ENCODE data around the gene NWD2.
"Not testable (repeated sequence)": the region's sequence is repeated elsewhere in the genome, so short reads cannot be mapped to it uniquely, and the experiment has no call there.

The NWD2 gene, protein sequence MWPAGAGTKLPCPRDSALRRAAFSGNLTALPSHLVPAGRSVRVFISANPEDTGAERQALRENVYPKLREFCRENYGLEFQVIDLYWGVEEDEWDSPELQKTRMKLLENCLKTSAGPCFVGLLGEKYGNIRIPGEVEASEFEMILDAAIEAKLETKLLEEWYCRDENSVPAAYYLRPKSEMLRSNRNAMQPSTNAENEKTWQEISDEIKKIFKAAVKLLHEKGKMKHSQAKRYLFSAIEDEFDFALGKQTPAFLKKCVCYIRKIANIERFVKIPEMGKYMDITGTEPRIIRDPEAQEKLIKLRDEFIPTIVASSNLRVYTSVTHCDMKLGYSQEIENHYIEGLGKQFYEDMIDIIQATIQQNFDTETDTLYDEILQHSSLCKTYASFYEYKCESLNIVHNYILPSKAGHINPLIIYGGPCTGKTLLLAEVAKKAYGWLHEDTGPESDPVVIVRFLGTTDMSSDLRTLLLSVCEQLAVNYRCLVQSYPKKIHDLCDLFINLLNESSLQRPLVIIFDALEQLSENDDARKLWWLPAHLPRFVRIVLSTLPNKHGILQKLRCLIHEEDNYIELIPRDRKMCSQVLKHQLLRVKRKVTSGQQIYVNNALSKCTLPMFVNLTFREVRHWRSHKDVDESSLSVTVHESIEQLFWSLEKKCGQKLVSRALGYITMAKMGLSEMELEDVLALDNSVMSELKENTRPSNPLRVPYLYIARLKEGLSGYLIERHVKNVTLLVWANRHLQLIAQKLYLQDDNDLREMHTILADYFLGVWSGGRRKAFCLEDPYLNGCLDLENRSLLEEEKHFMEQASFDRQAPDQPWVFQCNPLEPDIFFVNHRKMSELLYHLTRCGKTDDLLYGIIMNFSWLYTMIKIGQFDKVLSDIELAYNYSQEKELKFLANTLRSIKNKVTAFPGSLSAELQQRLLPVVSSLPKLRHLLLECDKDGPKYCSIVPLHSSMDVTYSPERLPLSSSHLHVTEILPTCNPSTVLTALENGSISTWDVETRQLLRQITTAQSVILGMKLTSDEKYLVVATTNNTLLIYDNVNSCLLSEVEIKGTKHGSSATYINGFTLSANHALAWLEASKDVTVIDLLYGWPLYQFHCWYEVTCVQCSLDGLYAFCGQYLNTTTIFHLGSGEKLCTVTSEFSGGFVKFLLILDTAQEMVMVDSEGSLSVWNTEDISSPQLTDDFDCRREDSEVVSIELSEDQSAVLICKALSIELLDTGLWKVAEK (N-terminal part only)

GRCh38 chr4:37244583-37245390 is at the start of gene NWD2:
TSS of gene NWD2 (plus strand) at chr4:37244743. CDS start at chr4:37245068, 325 bp downstream.
- DNase-seq (ENCODE audit: low read depth) = no peak

DNA sequence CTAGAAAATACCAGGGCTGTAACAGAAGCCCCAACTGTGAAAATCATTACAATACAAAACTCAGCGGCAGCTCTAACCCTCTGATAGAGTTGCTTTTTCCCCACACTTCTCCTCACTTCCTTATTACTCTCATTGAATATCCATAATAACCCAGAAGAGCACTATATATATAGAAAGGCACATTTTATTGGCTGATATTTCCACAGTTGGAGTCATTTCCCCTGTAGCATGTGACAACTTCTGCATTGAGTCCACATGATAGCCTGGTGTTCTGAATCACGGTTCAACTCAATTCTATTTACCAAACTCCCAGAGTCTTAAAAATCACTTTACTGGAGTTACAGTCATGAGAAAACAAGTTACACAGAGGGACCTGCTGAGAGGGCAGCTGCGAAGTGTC is 46.6 kb upstream of the NWD2 start:
- DNase-seq (ENCODE audit: low read depth) = no peak

DNA sequence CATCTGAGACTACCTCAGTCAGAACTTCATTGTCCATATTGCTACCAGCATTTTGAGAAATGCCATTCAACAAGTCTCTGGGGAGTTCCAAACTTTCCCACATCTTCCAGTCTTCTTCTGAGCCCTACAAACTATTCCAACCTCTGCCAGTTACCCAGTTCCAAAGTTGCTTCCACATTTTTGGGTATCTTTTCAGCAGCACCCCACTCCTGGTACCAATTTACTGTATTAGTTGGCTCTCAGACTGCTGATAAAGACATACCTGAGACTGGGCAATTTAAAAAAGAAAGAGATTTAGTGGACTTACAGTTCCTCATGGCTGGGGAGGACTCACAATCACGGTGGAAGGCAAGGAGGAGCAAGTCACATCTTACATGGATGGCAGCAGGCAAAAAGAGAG is 39.8 kb upstream of the NWD2 start:
- not testable (repeated sequence) for DNase-seq (ENCODE audit: low read depth)

GRCh38 chr4:37216209-37216608 is 28.3 kb upstream of the NWD2 start:
- no peak for DNase-seq (ENCODE audit: low read depth)

DNA sequence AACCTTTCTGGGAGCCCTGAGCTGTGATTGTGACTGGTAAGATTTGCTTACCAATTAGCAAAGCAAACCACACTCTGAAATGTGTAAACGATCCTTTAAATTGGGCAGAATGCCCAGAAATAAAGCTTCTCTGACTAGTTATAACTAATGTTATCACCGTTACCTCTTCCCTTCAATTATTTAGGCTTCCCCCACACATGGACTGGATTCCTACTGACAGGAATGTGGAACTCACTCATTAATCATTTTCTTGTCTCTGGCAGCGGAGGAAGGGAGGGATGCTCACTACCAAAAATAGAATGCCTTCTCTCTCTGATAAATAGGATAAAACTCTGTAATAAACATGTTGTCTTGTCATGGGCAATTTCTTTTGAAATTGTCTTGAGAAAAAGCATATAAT is 25.3 kb upstream of the NWD2 start:
- no peak for DNase-seq (ENCODE audit: low read depth)

DNA sequence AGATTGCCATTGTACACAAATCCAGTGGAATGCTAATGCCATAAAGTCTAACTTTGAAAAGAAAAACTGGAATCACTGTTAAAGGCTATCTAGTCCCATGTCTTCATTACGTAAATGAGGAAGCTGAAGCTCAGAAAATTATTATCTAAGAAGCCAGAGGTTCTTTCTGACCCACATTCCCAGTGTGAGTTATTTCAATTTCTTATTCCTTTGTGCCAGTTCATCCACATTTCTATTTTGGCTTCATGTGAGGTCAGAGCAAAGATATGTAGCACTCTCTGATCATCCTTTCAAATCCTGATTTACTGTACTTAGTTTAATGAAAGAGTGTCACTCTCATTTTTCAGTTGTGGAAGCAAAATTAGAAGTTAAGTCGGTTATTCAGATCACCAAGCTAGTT is 24.6 kb upstream of the NWD2 start:
- DNase-seq (ENCODE audit: low read depth) = no peak

- DNase-seq (ENCODE audit: low read depth) = no peak
Measured at GRCh38 chr4:37220685-37221084, 23.9 kb upstream of the NWD2 start.

GRCh38 chr4:37223732-37224131 is 20.8 kb upstream of the NWD2 start:
- no peak for DNase-seq (ENCODE audit: low read depth)

GRCh38 chr4:37224854-37225253 is 19.7 kb upstream of the NWD2 start:
- no peak for DNase-seq (ENCODE audit: low read depth)

DNA sequence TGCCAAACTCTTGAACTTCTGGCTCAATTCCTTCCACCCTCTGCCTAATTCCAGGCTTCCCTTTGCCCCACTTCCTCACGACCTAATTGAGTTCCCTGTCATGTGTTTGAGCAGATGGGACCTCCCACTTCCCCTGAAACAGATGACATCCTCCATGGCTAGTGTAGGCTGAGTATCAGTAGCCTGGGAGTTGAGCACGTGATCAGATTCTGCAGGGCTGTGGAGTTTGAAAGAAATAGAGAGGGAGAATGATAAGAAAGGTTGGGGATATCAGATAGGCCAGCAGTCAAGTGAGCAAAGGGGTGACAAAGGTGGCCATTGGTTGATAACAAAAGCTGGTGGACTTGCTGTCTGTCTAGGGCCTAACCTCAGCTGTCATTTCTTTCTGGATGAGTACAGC is 18.8 kb upstream of the NWD2 start:
- DNase-seq (ENCODE audit: low read depth) = no peak

DNA sequence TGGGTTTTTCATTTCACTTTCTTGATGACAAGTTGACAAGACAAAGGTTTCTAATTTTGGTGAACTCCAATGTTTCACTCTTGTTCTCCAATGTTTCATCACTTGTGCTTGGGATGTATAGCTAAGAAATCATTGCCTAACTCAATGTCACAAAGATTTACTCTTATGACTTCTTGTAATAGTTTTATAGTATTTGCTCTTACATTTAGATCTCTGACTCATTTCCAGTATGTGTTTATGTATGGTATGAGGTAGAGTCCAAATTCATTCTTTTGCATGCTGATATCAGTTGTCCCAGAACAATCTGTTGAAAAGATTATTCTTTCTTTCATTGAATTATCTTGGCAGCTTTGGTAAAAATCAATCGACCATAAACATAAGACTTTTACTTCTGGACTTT is 12.2 kb upstream of the NWD2 start:
- DNase-seq (ENCODE audit: low read depth) = no peak

- DNase-seq (ENCODE audit: low read depth) = no peak
Measured at GRCh38 chr4:37236165-37236564, 8.4 kb upstream of the NWD2 start.

DNA sequence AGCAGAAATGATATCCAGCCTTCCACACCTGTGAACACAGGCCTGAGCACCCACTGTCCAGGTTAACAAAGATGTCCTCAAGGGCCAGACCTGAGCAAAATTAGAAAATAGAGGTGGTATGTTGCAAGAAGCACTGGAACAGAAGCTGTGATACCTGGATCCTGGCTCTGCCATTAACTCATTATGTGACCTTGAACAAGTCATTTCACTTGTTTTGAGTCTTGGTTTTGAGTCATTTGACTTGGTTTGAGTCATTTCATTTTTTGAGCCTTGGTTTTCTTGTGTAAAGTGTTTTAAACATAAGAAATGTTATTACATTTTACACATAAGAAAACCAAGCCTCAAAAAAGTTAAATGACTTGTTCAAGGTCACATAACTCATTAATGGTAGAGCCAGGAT is 2.9 kb upstream of the NWD2 start:
- no peak for DNase-seq (ENCODE audit: low read depth)

GRCh38 chr4:37243051-37243450 is 1.5 kb upstream of the NWD2 start:
- no peak for DNase-seq (ENCODE audit: low read depth)

DNA sequence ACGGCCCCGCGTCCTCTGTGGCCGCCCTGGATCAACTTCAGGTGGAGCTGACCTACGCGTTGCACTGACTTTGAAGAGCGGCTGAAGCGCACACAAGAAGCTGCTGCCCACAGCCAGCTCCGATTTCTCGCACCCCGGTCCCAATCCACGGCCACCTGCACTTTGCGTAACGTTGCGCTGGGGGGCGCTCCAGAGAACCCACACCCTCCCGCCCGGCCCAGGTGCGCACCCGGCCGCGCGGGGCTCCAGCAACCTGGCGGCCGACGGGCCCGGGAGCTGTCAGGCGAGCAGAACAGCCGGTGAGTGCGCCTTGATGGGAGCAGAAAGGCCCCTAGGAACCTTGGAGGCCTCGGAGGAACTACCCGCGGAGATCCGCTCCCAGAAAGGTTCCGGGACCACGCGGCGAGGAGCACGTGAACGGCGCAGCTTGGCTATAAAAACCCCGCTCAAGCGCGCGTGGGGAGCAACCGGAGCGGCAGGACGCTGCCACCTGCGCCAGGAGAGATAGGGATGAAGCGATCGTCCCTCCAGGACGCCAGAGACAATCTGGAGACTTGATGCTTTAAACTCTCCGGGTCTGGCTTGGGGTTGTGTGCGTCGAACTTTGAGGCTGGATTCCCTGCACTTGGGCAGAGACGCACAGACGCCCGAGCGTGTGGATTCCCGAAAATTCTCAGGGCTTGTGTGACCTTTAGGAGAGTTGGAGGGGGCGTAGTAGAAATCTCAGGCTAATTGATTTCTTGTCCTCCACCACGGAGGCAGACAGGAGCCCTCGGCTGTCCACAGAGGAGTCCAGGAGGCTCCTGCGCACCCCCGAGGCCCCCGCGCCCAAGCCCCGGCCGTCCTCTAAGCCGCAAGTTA is 591 bp upstream of the NWD2 start:
- no peak for DNase-seq (ENCODE audit: low read depth)

DNA sequence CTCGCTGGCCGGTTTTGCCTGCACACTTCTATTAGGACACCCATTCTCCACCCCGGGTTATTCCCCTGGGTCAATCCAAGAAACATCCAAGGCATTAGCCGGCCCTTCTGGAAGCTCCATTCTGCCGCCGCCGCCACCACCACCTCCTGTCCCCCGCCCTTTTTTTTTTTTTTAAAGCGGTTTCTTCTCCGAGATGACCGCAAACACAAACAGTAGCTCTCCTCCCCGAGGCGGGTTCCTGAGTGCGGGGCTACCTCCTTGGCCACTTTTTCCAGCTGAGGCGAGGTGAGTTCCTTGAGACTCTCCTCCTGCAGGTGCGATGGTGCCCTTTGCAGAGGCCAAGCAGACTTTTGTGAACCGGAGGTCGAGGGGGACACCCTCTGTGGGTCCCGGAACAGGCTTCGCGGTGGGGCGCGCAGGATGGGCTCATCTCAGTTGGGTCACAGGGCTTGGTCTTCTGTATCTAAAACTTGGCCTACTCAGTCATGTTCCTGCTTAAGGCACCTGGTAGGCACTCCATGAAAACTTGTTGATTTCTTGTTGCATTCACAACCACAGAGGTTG is 930 bp downstream of the NWD2 start:
- DNase-seq (ENCODE audit: low read depth) = no peak

DNA sequence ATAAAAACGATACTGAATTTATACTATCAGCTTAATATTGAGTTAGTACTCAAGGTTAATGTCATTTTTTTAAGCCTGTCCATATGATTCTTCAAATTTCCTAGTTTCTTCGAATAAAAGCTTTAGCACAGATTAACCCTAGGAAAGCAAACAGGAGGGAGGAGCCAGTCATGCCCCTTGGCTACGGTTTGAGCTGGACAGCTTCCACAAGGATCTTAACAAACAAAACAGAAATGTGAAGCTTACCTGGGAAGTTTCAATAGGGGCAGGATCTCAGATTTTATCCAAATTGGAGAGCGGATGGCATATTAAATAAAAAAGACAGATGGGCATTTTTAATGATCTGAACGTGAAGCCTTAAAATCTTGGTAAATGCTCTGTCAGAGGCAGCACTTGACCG is 2.3 kb downstream of the NWD2 start:
- no peak for DNase-seq (ENCODE audit: low read depth)

DNA sequence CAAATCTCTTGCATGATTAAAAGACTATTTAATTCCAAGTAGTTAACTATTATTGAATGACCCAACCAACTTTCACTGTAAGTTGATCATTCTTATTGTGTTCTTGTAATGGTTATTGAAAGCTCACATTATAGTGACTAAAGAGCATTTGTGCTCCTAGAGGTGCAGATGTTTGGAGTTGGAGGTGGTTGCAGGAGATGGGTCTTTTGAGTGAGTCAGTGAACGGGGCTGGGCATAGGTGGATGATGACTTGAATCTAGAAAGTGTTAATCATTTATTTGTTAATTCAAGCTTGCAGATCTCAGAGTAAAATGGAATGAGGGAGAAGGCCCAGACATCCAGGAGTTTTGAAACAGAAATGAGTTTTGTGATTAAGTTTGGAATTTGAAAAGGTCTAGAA is 13.7 kb downstream of the NWD2 start:
- no peak for DNase-seq (ENCODE audit: low read depth)

DNA sequence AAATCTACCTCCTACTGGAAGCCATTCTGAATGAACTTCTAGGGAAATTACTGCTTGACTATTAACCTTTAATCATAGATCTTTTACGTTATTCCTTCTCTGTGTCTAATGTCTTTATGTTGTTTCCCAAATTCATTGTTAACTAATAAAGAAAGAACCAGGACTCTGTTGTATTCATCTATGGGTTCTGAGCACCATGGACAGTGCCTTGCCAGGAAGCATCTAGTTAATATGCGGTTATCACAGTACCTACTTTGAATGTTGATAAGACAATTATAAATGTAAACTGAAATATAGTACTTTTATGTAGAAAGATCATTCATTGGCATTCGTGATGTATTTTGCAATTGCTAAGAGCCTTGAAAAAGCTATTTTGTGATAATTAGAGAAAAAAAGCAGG is 23.8 kb downstream of the NWD2 start:
- DNase-seq (ENCODE audit: low read depth) = no peak

DNA sequence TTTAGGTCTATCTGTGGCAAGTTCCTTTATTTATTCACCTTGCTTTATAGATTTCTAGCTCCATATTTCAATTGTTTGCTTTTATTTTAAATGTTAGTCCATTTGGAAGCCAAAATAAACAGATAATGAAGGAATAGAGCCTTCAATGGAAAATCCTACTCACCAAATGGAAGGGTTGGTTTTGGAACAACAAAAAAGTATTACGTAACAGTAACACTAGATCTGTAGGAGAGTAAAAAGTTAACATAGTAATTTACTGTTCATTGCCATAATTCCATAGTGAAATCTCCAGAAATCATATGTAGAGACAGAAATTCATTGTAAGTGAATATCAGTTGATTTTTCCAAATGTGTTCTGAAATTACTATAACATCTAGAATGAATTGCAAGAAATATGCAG is 34.6 kb downstream of the NWD2 start:
- DNase-seq (ENCODE audit: low read depth) = no peak

Measured in stimulated activated CD8-positive, alpha-beta memory T cell treated with anti-CD3 and anti-CD28 coated beads, Interleukin-12 subunit alpha, Interleukin-12 subunit beta, amount 100 ng/mL, for 4 hours (primary cell).